OCI-LY1 (cell line): ENCODE data around the gene NIPAL3.

Experiments used
- H2AFZ ChIP-seq: fragments of 200-600 bp; sonication (generic), shearing (Covaris generic); 2 replicates; pipeline ENCODE4 v1.6.0; 2014; ENCODE audit warnings: antibody characterized with exemption, mild to moderate bottlenecking, low read length
- H3F3A ChIP-seq: fragments of 200-600 bp; sonication (generic), shearing (Covaris generic); 2 replicates; pipeline ENCODE4 v1.6.0; 2014; ENCODE audit warnings: mild to moderate bottlenecking, antibody characterized with exemption, low read length, moderate library complexity; ENCODE audit not compliant: insufficient read depth
- H3K27ac ChIP-seq: fragments of 200-600 bp; sonication (generic); 2 replicates; pipeline ENCODE4 v1.5.1; 2014; ENCODE audit warnings: low read length, mixed run types, mild to moderate bottlenecking, low read depth; ENCODE audit not compliant: poor library complexity, severe bottlenecking
- H3K27me3 ChIP-seq: fragments of 200-600 bp; sonication (generic); 2 replicates; pipeline ENCODE4 v1.6.0; 2014; ENCODE audit warnings: antibody characterized with exemption, mild to moderate bottlenecking, low read length, moderate library complexity; ENCODE audit not compliant: insufficient read depth
- H3K36me3 ChIP-seq: fragments of 200-600 bp; sonication (generic); 2 replicates; pipeline ENCODE4 v1.6.1; 2014; ENCODE audit warnings: mild to moderate bottlenecking, antibody characterized with exemption, low read length, moderate library complexity, mixed read lengths; ENCODE audit not compliant: insufficient read depth
- H3K4me1 ChIP-seq: fragments of 200-600 bp; sonication (generic); 2 replicates; pipeline ENCODE4 v1.5.1; 2014; ENCODE audit warnings: mild to moderate bottlenecking, low read length, moderate library complexity; ENCODE audit not compliant: insufficient read depth, severe bottlenecking
- H3K4me2 ChIP-seq: fragments of 200-600 bp; sonication (generic), shearing (Covaris generic); 2 replicates; pipeline ENCODE4 v1.6.1; 2014; ENCODE audit warnings: low read length
- H3K4me3 ChIP-seq: fragments of 200-600 bp; sonication (generic); 2 replicates; pipeline ENCODE4 v1.5.1; 2014; ENCODE audit warnings: low read length, low read depth, mild to moderate bottlenecking, mixed read lengths; ENCODE audit not compliant: poor library complexity, severe bottlenecking
- H3K79me2 ChIP-seq: fragments of 200-600 bp; shearing (Covaris generic); 2 replicates; pipeline ENCODE4 v1.6.1; 2016; ENCODE audit warnings: mixed run types, low read length, mixed read lengths; ENCODE audit not compliant: insufficient read depth
- H3K9ac ChIP-seq: fragments of 200-600 bp; sonication (generic), shearing (Covaris generic); 2 replicates; pipeline ENCODE4 v1.6.1; 2014; ENCODE audit warnings: mild to moderate bottlenecking, low read length, mixed read lengths
- H3K9me2 ChIP-seq: fragments of 200-600 bp; sonication (generic), shearing (Covaris generic); 2 replicates; pipeline ENCODE4 v1.6.1; 2014; ENCODE audit warnings: low read depth, mild to moderate bottlenecking, low read length, mixed read lengths
- H3K9me3 ChIP-seq: fragments of 200-600 bp; shearing (Covaris generic); 2 replicates; pipeline ENCODE4 v1.6.1; 2014; ENCODE audit warnings: low read length, mixed read lengths
- H4K20me1 ChIP-seq: fragments of 200-600 bp; sonication (generic), shearing (Covaris generic); 2 replicates; pipeline ENCODE4 v1.6.0; 2016; ENCODE audit warnings: mild to moderate bottlenecking, low read length; ENCODE audit not compliant: insufficient read depth
- CTCF ChIP-seq: fragments of 200-600 bp; sonication (generic), shearing (Covaris generic); IDR thresholded peaks from 2 replicates; pipeline ENCODE4 v1.5.1; 2017; ENCODE audit warnings: mild to moderate bottlenecking, antibody characterized with exemption, low read length, moderate library complexity, mixed read lengths
- EZH2 ChIP-seq: fragments of 200-600 bp; sonication (generic), shearing (Covaris generic); IDR thresholded peaks from 2 replicates; pipeline ENCODE4 v1.8.0; 2017; ENCODE audit warnings: borderline replicate concordance, mixed run types, mild to moderate bottlenecking, antibody characterized with exemption, low read length, moderate library complexity, mixed read lengths

NIPAL3 gene

GRCh38 chr1:24411963-24412362 is 3.6 kb upstream of the NIPAL3 start:
- Histone ChIP-seq H3K9ac (no peak overlapping the region), H3K36me3 (0 out of 2 replicates have a peak, but pooled peaks cover 5% of the 10 kb centered on the region), H3K9me2 (no peaks in the 10 kb centered on the region), H3K79me2 (peaks cover 7% of the 10 kb centered on the region; the same call in 1 of the 2 replicates), H3F3A (0 out of 2 replicates have a peak, but pooled peaks cover 3% of the 10 kb centered on the region), H3K4me3 (no peak overlapping the region), H2AFZ (no peak overlapping the region), H3K4me1 (peaks cover 41% of the 10 kb centered on the region), H3K27me3 (no peaks in the 10 kb centered on the region), H3K27ac (no peak overlapping the region), H4K20me1 (no peaks in the 10 kb centered on the region), H3K9me3 (peaks cover 6% of the 10 kb centered on the region; the same call in 1 of the 2 replicates), H3K4me2 (no peak overlapping the region)
- TF ChIP-seq EZH2 = no peak
- TF ChIP-seq CTCF = no peak

DNA sequence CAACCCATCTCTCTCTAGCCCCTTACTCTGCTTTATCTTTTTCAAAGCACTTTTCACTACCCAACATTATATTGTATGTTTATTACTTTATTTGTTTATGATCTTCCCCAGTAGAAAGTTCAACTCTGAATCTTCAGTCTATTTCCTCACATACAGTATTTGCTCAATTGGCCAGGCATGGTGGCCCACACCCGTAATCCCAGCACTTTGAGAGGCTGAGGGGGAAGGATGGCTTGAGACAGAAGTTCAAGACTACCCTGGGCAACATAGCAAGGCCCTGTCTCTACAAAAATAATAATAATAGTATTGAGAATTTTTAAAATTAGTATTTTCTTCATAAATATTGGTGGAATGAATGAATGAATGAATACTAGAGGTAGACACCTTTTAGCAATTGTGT is 3.2 kb upstream of the NIPAL3 start:
- Histone ChIP-seq H3K4me1 (peaks cover 45% of the 10 kb centered on the region), H3K4me3 (peak overlapping the region; percentile 89)

DNA sequence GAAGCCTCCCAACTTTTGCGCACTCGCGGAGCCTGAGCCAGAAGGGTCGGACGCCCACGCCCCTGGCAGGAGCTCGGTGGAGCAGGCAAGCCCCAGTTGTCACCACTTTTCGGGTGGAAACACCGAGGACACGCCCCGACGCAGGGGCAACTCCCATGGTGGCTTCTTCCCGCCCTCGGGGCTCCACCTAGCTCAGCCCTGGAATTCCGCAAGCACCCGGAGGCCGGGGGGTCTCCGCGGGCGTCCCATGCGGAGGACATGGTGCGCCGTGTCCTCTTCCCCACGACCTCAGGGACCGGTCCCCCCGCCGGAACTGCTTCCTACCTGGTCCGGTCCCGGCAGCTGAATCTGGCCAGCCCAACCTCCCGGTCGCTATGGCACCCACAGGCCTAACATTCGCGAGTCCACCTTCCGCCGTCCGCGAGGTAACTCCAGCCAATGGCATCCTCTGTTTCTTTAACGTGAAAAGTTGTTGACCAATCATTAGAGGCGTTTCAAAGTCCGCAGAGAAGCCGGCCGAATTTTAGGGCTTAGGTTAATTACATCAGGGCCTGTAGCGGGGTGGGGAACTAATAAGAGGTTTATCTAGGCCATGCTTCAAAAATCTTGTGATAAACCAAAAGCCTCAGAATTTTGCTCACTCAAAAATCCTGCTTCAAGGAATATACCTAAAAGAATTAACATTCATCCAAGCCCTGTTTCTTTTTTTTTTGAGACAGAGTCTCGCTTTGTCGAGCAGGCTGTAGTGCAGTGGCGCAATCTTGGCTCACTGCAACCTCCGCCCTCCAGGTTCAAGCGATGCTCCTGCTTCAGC is 2.0 kb upstream of the NIPAL3 start, which contains the start of gene STPG1:
STPG1 (minus strand) TSS at position 433 of the 814 bp plus-strand sequence. CDS start 12,394 bp downstream, outside the sequence.
- no peaks in the 10 kb centered on the region for H3K27me3 ChIP-seq
- H3K4me1 ChIP-seq = peaks cover 54% of the 10 kb centered on the region
- peak within 1 kb of the TSS; percentile 91 for H3K4me2 ChIP-seq
- TF ChIP-seq EZH2 = no peak
- no peak for TF ChIP-seq CTCF
- peak within 1 kb of the TSS; percentile 89 for H3K4me3 ChIP-seq
- H4K20me1 ChIP-seq = no peaks in the 10 kb centered on the region
- peaks cover 20% of the 10 kb centered on the region for H3K79me2 ChIP-seq
- no peaks in the 10 kb centered on the region for H3K9me2 ChIP-seq
- 0 out of 2 replicates have a peak, but pooled peaks cover 3% of the 10 kb centered on the region for H3F3A ChIP-seq
- no peaks in the 10 kb centered on the region; the same call in 1 of the 2 replicates for H3K9me3 ChIP-seq
- H3K36me3 ChIP-seq = peaks cover 8% of the 10 kb centered on the region; the same call in 1 of the 2 replicates
- H3K9ac ChIP-seq = peak within 1 kb of the TSS; percentile 80
- H2AFZ ChIP-seq = peak within 1 kb of the TSS; percentile 40; the same call in 1 of the 2 replicates
- H3K27ac ChIP-seq = peak within 1 kb of the TSS; percentile 84

More for the DNA sequence above, 3.2 kb upstream of the NIPAL3 start:
- Histone ChIP-seq H3K9me2 (no peaks in the 10 kb centered on the region), H3K4me2 (peak overlapping the region; percentile 91), H2AFZ (no peak overlapping the region), H3K27me3 (no peaks in the 10 kb centered on the region), H3K79me2 (peaks cover 11% of the 10 kb centered on the region), H3K27ac (no peak overlapping the region), H3K9ac (no peak overlapping the region), H3K36me3 (peaks cover 7% of the 10 kb centered on the region; the same call in 1 of the 2 replicates), H3F3A (0 out of 2 replicates have a peak, but pooled peaks cover 3% of the 10 kb centered on the region), H4K20me1 (no peaks in the 10 kb centered on the region), H3K9me3 (peaks cover 6% of the 10 kb centered on the region; the same call in 1 of the 2 replicates)
- TF ChIP-seq EZH2 (no peak), CTCF (no peak)
